ENCODE results near the gene ALG14. TPM values are rescaled to one million over a fixed set of nuclear protein-coding genes. Genes with fewer than 3 reads are reported as not detected.

The ALG14 gene
- total RNA-seq, 1 experiment from 2014 or later, result 5.7 TPM

DNA sequence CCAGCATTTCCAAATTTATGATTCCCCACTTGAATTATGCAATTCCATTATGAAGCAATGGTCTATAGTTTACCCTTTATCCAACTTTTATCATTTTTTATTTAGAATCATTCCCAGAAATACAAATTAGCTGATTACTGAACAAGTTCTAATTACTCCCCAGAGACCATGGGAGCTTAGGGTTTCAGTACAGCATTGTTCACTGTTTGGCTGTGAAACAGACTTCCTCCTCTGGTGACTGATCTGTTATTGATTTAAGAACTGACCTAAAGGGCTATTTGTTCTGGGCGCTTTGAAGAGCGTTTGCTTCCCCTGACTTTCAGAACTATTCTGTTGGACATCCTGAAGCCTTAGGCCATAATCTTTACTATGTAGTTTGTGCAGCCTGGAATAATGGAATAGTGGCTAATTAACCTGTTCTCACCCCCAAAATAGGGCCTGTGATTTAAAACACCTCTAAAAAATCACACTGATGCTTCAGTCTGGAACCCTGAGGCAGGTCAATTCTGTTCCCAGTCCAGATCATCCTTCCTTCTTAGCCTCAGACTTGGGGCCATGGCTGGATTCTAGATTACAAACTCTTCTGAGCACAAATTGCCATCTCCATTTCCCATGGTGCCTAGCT, 58.7 kb downstream of the ALG14 start:
- peaks cover 7 to 10% of the 10 kb centered on the region in 2 experiments; a peak in 3 of 4 replicates for H3K4me1 ChIP-seq (ENCODE audit: control insufficient read depth in 1 of 2, insufficient read depth in 2 of 2, low read length in 2 of 2)
- H3K9me2 ChIP-seq (ENCODE audit: insufficient read depth), result no peaks in the 10 kb centered on the region
- H3K9ac ChIP-seq (ENCODE audit: low read length), result no peak overlapping the region
- TF ChIP-seq ELF1 (IDR thresholded peaks at IDR 0.05; ENCODE audit: borderline replicate concordance, low read depth), result no peak
- TF ChIP-seq SP1 (IDR thresholded peaks at IDR 0.05; ENCODE audit: low read depth), result no peak
- no peak for TF ChIP-seq REST (IDR thresholded peaks at IDR 0.05; ENCODE audit: low read depth)
- no peak for TF ChIP-seq EZH2phosphoT487 (IDR thresholded peaks at IDR 0.05; ENCODE audit: borderline replicate concordance)
- no peak for TF ChIP-seq POLR2A (IDR thresholded peaks at IDR 0.05; ENCODE audit: borderline replicate concordance, extremely low read depth, insufficient read depth, insufficient read length)
- no peak overlapping the region for H3K27ac ChIP-seq (ENCODE audit: low read depth, low read length)
- CTCF ChIA-PET, result no interaction called here
- no peak for ATAC-seq
- no peak for DNase-seq (ENCODE audit: low read depth, low spot score)
- POLR2A ChIA-PET, result no interaction called here
- no peaks in the 10 kb centered on the region for H3K9me3 ChIP-seq (ENCODE audit: control insufficient read depth in 1 of 2, insufficient read depth in 1 of 2, low read depth in 1 of 2, low read length in 2 of 2)
- BruUV-seq (replicated peaks), result no TSS peak
- H4K20me1 ChIP-seq (ENCODE audit: insufficient read depth), result no peaks in the 10 kb centered on the region
- H3K27me3 ChIP-seq (ENCODE audit: insufficient read depth, low read length), result no peaks in the 10 kb centered on the region
- H3K4me3 ChIP-seq (replicated peaks in 1 of 2; ENCODE audit: low read depth in 1 of 2, low read length in 2 of 2), result no peak overlapping the region
- no peak overlapping the region for H3K4me2 ChIP-seq (ENCODE audit: low read length)
- intact Hi-C loops (cut with micrococcal nuclease), result no loop called here
- H3K79me2 ChIP-seq (ENCODE audit: insufficient read depth, low read length), result no peaks in the 10 kb centered on the region
- H2AFZ ChIP-seq (ENCODE audit: low read depth, low read length, poor library complexity, severe bottlenecking), result no peak overlapping the region
- RAD21 ChIA-PET (ENCODE audit: low non-redundant PET in 1 of 2, low total read pairs in 2 of 2, uncharacterized antibody in 2 of 2, unreplicated experiment in 2 of 2), result interaction anchor here in 1 of 2 experiments (0.7 kb wide), 1 partner anchor 321 kb away, joined by 3 read pairs; no protein-coding TSS in a partner anchor
- H3K36me3 ChIP-seq (ENCODE audit: control insufficient read depth in 1 of 2, insufficient read depth in 2 of 2, low read length in 2 of 2), result no peaks in the 10 kb centered on the region

- no TSS peak for BruUV-seq (replicated peaks)
- Histone ChIP-seq H3K4me1 (ENCODE audit: control insufficient read depth in 1 of 2, insufficient read depth in 2 of 2, low read length in 2 of 2) (no peaks in the 10 kb centered on the region), H3K27ac (ENCODE audit: low read depth, low read length) (no peak overlapping the region), H4K20me1 (ENCODE audit: insufficient read depth) (no peaks in the 10 kb centered on the region), H3K27me3 (ENCODE audit: insufficient read depth, low read length) (no peaks in the 10 kb centered on the region), H3K9me3 (ENCODE audit: control insufficient read depth in 1 of 2, insufficient read depth in 1 of 2, low read depth in 1 of 2, low read length in 2 of 2) (no peaks in the 10 kb centered on the region), H2AFZ (ENCODE audit: low read depth, low read length, poor library complexity, severe bottlenecking) (no peak overlapping the region), H3K4me2 (ENCODE audit: low read length) (no peak overlapping the region), H3K4me3 (replicated peaks in 1 of 2; ENCODE audit: low read depth in 1 of 2, low read length in 2 of 2) (no peak overlapping the region), H3K9me2 (ENCODE audit: insufficient read depth) (no peaks in the 10 kb centered on the region), H3K9ac (ENCODE audit: low read length) (no peak overlapping the region), H3K36me3 (ENCODE audit: control insufficient read depth in 1 of 2, insufficient read depth in 2 of 2, low read length in 2 of 2) (no peaks in the 10 kb centered on the region), H3K79me2 (ENCODE audit: insufficient read depth, low read length) (no peaks in the 10 kb centered on the region)
- ATAC-seq (no peak), DNase-seq (ENCODE audit: low read depth, low spot score) (no peak)
- RAD21 ChIA-PET (ENCODE audit: low non-redundant PET in 1 of 2, low total read pairs in 2 of 2, uncharacterized antibody in 2 of 2, unreplicated experiment in 2 of 2), result no interaction called here
- POLR2A ChIA-PET, result no interaction called here
- intact Hi-C loops (cut with micrococcal nuclease), result no loop called here
- CTCF ChIA-PET, result no interaction called here
- no peak for TF ChIP-seq ZNF274 (IDR thresholded peaks at IDR 0.05; ENCODE audit: low read depth, low read length)
- TF ChIP-seq ZBTB33 (IDR thresholded peaks at IDR 0.05; ENCODE audit: extremely low read depth, insufficient replicate concordance, low read length), result no peak
- TF ChIP-seq EGR1 (IDR thresholded peaks at IDR 0.05; ENCODE audit: low read depth), result no peak
- TF ChIP-seq EZH2 (IDR thresholded peaks at IDR 0.05), result no peak
- no peak for TF ChIP-seq POLR2AphosphoS5 (IDR thresholded peaks at IDR 0.05; ENCODE audit: low read depth, low read length)
- TF ChIP-seq ELF1 (IDR thresholded peaks at IDR 0.05; ENCODE audit: borderline replicate concordance, low read depth), result no peak
- no peak for TF ChIP-seq CBX3 (IDR thresholded peaks at IDR 0.05; ENCODE audit: low read depth)
- TF ChIP-seq FOSL1 (IDR thresholded peaks at IDR 0.05; ENCODE audit: low read depth), result no peak
- TF ChIP-seq CEBPB (IDR thresholded peaks at IDR 0.05; ENCODE audit: low read depth), result no peak
Measured at GRCh38 chr1:95012389-95012788, 60.4 kb downstream of the ALG14 start.

All from HCT116 (cell line).